ENCODE data around the gene FBXL5.

The FBXL5 gene

GRCh38 chr4:15655223-15656037 lies at the start of gene FBXL5:
Gene FBXL5 (minus strand): TSS chr4:15655357. CDS start chr4:15655287, 70 bp downstream.
- peak; percentile 52 to 86 for DNase-seq

- DNase-seq = no peak
These were observed 49.0 kb upstream of the FBXL5 start for GRCh38 chr4:15704129-15704528.

GRCh38 chr4:15703439-15703838 lies 48.3 kb upstream of the FBXL5 start:
- no peak for DNase-seq

- no peak for DNase-seq
These were observed 47.8 kb upstream of the FBXL5 start, which contains the start of gene BST1 for GRCh38 chr4:15702941-15703403. Gene BST1 (plus strand): TSS chr4:15703065. CDS start chr4:15703145, 80 bp downstream.

GRCh38 chr4:15696866-15697265 lies 41.7 kb upstream of the FBXL5 start:
- no peak for DNase-seq

- no peak for DNase-seq
These were observed 40.6 kb upstream of the FBXL5 start for GRCh38 chr4:15695729-15696128.

- peak; percentile 5 to 45 for DNase-seq
These were observed 40.1 kb upstream of the FBXL5 start for GRCh38 chr4:15695240-15695699.

- no peak for DNase-seq
These were observed 39.3 kb upstream of the FBXL5 start for GRCh38 chr4:15694431-15694830.

- DNase-seq = no peak
These were observed 37.4 kb upstream of the FBXL5 start for GRCh38 chr4:15692602-15693001.

- DNase-seq = peak; percentile 12 to 71
These were observed 36.4 kb upstream of the FBXL5 start for GRCh38 chr4:15691346-15692135.

- DNase-seq = no peak
These were observed 35.1 kb upstream of the FBXL5 start for GRCh38 chr4:15690020-15690809.

- DNase-seq = no peak
These were observed 34.4 kb upstream of the FBXL5 start for GRCh38 chr4:15689540-15689939.

GRCh38 chr4:15688051-15688450 lies 32.9 kb upstream of the FBXL5 start:
- no peak for DNase-seq

GRCh38 chr4:15684498-15684897 lies 29.3 kb upstream of the FBXL5 start:
- no peak for DNase-seq

- no peak for DNase-seq
These were observed 28.0 kb upstream of the FBXL5 start for GRCh38 chr4:15683143-15683495.

- no peak for DNase-seq
These were observed 27.3 kb upstream of the FBXL5 start for GRCh38 chr4:15682242-15683142.

- peak; percentile 99 for DNase-seq
These were observed 26.4 kb upstream of the FBXL5 start, which contains the start of gene FAM200B for GRCh38 chr4:15681372-15682241. Gene FAM200B (plus strand): TSS chr4:15681827. CDS start chr4:15686978, 5,151 bp downstream.

GRCh38 chr4:15681067-15681371 lies 25.9 kb upstream of the FBXL5 start:
- no peak for DNase-seq

GRCh38 chr4:15677507-15677988 lies 22.4 kb upstream of the FBXL5 start:
- DNase-seq = no peak

GRCh38 chr4:15676899-15677298 lies 21.7 kb upstream of the FBXL5 start:
- DNase-seq = no peak

- no peak for DNase-seq
These were observed 20.9 kb upstream of the FBXL5 start for GRCh38 chr4:15676039-15676438.
